BLaER1 treated with 17β-estradiol and CSF1 and Interleukin-3, amounts not matched to agents 10 nM and 100 nM (cell line): ENCODE results near the gene ERC2.

ENCODE experiments used
- H3K27ac ChIP-seq, 11 experiments: shearing (Covaris generic); formaldehyde crosslinking; 2 replicates each; pipeline ENCODE4 v1.8.1; 2022
- H3K27me3 ChIP-seq, 11 experiments: shearing (Covaris generic); formaldehyde crosslinking; 2 replicates each; pipeline ENCODE4 v1.8.1; 2022
- H3K36me3 ChIP-seq, 11 experiments: shearing (Covaris generic); formaldehyde crosslinking; 2 replicates each; pipeline ENCODE4 v1.8.1; 2022
- H3K4me1 ChIP-seq, 10 experiments: shearing (Covaris generic); formaldehyde crosslinking; 2 replicates each; pipeline ENCODE4 v1.8.1; 2022
- H3K4me2 ChIP-seq, 11 experiments: shearing (Covaris generic); formaldehyde crosslinking; 2 replicates each; pipeline ENCODE4 v1.8.1; 2022
- H3K4me3 ChIP-seq, 10 experiments: shearing (Covaris generic); formaldehyde crosslinking; 2 replicates each; pipeline ENCODE4 v1.8.1; 2022
- H3K9ac ChIP-seq, 11 experiments: shearing (Covaris generic); formaldehyde crosslinking; 2 replicates each; pipeline ENCODE4 v1.8.1; 2022
- H3K9me3 ChIP-seq, 11 experiments: shearing (Covaris generic); formaldehyde crosslinking; replicated peaks in 1 of 11; 2 replicates each; pipeline ENCODE4 v1.8.1; 2022
- H4K20me1 ChIP-seq, 11 experiments: shearing (Covaris generic); formaldehyde crosslinking; 2 replicates each; pipeline ENCODE4 v1.8.1; 2022
- Cebpa-rat ChIP-seq, 11 experiments: shearing (Covaris generic); IDR thresholded peaks; 2 replicates each; pipeline ENCODE4 v1.8.1; 2022

The ERC2 gene

GRCh38 chr3:55501905-55502304 lies 966.4 kb downstream of the ERC2 start:
- Histone ChIP-seq H3K9me3 (no peaks in the 10 kb centered on the region), H3K27me3 (no peaks in the 10 kb centered on the region), H4K20me1 (no peaks in the 10 kb centered on the region), H3K4me3 (no peak overlapping the region), H3K9ac (no peak overlapping the region), H3K4me2 (no peak overlapping the region), H3K4me1 (no peaks in the 10 kb centered on the region), H3K27ac (no peak overlapping the region), H3K36me3 (no peaks in the 10 kb centered on the region)
- TF ChIP-seq Cebpa-rat (IDR thresholded peaks at IDR 0.05): no peak

- TF ChIP-seq Cebpa-rat (IDR thresholded peaks at IDR 0.05): no peak
- Histone ChIP-seq H3K27me3 (no peaks in the 10 kb centered on the region), H3K4me1 (no peaks in the 10 kb centered on the region), H3K9ac (no peak overlapping the region), H3K9me3 (no peaks in the 10 kb centered on the region), H3K27ac (no peak overlapping the region), H3K4me2 (no peak overlapping the region), H4K20me1 (no peaks in the 10 kb centered on the region), H3K36me3 (no peaks in the 10 kb centered on the region), H3K4me3 (no peak overlapping the region)
These were observed 967.5 kb downstream of the ERC2 start for GRCh38 chr3:55500555-55501330.

DNA sequence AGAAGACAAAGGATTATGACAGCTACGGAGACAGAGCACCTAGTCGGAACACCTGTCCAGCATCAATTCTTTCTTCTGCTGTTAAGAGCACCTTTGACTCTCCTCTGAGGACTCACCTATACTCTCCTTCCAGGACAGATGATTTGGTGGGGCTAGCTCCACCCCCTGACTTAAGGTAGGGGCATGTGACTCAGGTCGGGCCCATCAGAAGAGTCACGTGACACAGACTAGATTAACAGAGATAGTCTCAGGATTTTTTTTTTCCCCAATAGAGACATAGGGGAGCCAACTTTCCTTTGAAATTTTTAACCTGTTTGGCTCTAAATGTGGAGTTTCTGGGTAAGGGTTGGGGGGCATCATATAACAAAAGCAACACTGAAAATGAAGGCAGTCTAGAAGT lies 969.7 kb downstream of the ERC2 start:
- Histone ChIP-seq H3K4me1 (no peaks in the 10 kb centered on the region), H3K27me3 (no peaks in the 10 kb centered on the region), H3K4me2 (no peak overlapping the region), H3K27ac (no peak overlapping the region), H4K20me1 (no peaks in the 10 kb centered on the region), H3K36me3 (no peaks in the 10 kb centered on the region), H3K9ac (no peak overlapping the region), H3K9me3 (no peaks in the 10 kb centered on the region), H3K4me3 (no peak overlapping the region)
- no peak for TF ChIP-seq Cebpa-rat (IDR thresholded peaks at IDR 0.05)

- H3K4me3 ChIP-seq: no peak overlapping the region
- H4K20me1 ChIP-seq: no peaks in the 10 kb centered on the region
- TF ChIP-seq Cebpa-rat (IDR thresholded peaks at IDR 0.05): no peak
These were observed 971.0 kb downstream of the ERC2 start for GRCh38 chr3:55497250-55497649.

DNA sequence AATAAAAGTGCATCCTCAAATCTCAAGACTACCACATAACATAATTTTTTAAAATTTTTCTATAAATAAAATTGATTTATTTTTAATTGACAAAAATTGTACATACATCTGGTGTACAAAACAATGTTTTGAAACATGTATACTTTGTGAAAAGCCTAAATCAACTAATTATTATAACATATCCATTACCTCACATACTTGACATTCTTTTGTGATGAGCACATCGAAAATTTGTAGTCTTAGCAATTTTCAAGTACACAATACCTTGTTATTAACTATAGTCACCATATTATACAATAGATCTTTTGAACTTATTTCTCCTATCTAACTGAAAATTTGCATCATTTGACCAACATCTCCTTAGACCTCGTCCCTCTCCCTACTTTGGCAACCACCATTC lies 973.3 kb downstream of the ERC2 start:
- no peaks in the 10 kb centered on the region for H4K20me1 ChIP-seq
- no peak overlapping the region for H3K4me3 ChIP-seq
- H3K9ac ChIP-seq: no peak overlapping the region
- no peaks in the 10 kb centered on the region for H3K36me3 ChIP-seq
- no peak overlapping the region for H3K4me2 ChIP-seq
- H3K27ac ChIP-seq: no peak overlapping the region
- TF ChIP-seq Cebpa-rat (IDR thresholded peaks at IDR 0.05): no peak
- H3K4me1 ChIP-seq: no peaks in the 10 kb centered on the region
- no peaks in the 10 kb centered on the region for H3K9me3 ChIP-seq
- peaks cover under 1 to 14% (median 6%) of the 10 kb centered on the region in 11 experiments; a peak in 20 of 22 replicates for H3K27me3 ChIP-seq

More at GRCh38 chr3:55497250-55497649, 971.0 kb downstream of the ERC2 start:
- H3K27ac ChIP-seq: no peak overlapping the region
- H3K4me1 ChIP-seq: no peaks in the 10 kb centered on the region
- H3K9me3 ChIP-seq: no peaks in the 10 kb centered on the region
- H3K4me2 ChIP-seq: no peak overlapping the region
- no peaks in the 10 kb centered on the region for H3K36me3 ChIP-seq
- no peaks in the 10 kb centered on the region for H3K27me3 ChIP-seq
- H3K9ac ChIP-seq: no peak overlapping the region

GRCh38 chr3:55492976-55493375 lies 975.3 kb downstream of the ERC2 start:
- H3K9me3 ChIP-seq: peaks cover under 1 to 9% (median under 1%) of the 10 kb centered on the region in 11 experiments; a peak in 16 of 22 replicates
- no peak for TF ChIP-seq Cebpa-rat (IDR thresholded peaks at IDR 0.05)
- no peaks in the 10 kb centered on the region for H3K4me1 ChIP-seq
- H3K36me3 ChIP-seq: no peaks in the 10 kb centered on the region
- peaks cover 21 to 34% (median 26%) of the 10 kb centered on the region in 11 experiments for H3K27me3 ChIP-seq
- H3K9ac ChIP-seq: no peak overlapping the region
- no peak overlapping the region for H3K4me3 ChIP-seq
- H3K4me2 ChIP-seq: no peak overlapping the region
- H3K27ac ChIP-seq: no peak overlapping the region
- no peaks in the 10 kb centered on the region for H4K20me1 ChIP-seq

- H3K4me2 ChIP-seq: no peak overlapping the region
These were observed 976.9 kb downstream of the ERC2 start for GRCh38 chr3:55491296-55491816.

GRCh38 chr3:55490276-55490913 lies 977.9 kb downstream of the ERC2 start:
- no peak overlapping the region for H3K27ac ChIP-seq
- no peak for TF ChIP-seq Cebpa-rat (IDR thresholded peaks at IDR 0.05)

More at GRCh38 chr3:55491296-55491816, 976.9 kb downstream of the ERC2 start:
- Histone ChIP-seq H4K20me1 (peaks cover 0 to 14% (median 2%) of the 10 kb centered on the region in 11 experiments; a peak in 5 of 22 replicates), H3K36me3 (no peaks in the 10 kb centered on the region), H3K4me3 (no peak overlapping the region), H3K27me3 (peaks cover 37 to 50% (median 43%) of the 10 kb centered on the region in 11 experiments), H3K27ac (no peak overlapping the region), H3K9me3 (peaks cover 11 to 24% (median 16%) of the 10 kb centered on the region in 11 experiments; a peak in 19 of 22 replicates), H3K9ac (no peak overlapping the region), H3K4me1 (peaks cover 0 to 13% (median 8%) of the 10 kb centered on the region in 10 experiments; a peak in 10 of 20 replicates)
- TF ChIP-seq Cebpa-rat (IDR thresholded peaks at IDR 0.05): no peak

DNA sequence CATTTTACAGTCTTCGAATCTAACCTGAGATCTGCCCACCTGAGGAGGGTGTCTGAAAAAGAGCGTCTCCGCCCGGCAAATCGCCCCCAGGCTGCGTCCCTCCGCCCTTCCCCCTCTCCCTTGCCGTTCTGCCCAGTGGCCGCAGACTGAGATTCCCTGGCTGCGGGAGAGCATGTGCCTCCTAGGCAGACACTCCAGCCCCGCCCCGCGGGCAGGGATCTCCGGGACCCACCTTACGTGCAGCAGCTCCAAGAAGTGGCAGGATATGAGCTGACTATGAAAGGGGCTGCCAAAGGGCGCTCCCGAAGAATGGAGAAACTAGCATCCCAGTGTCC lies 978.5 kb downstream of the ERC2 start:
- no peak for TF ChIP-seq Cebpa-rat (IDR thresholded peaks at IDR 0.05)
- Histone ChIP-seq H3K9ac (no peak overlapping the region), H4K20me1 (peaks cover 0 to 19% (median 8%) of the 10 kb centered on the region in 11 experiments; a peak in 9 of 22 replicates), H3K27ac (no peak overlapping the region), H3K27me3 (peaks cover 52 to 66% (median 59%) of the 10 kb centered on the region in 11 experiments), H3K9me3 (peaks cover 11 to 24% (median 16%) of the 10 kb centered on the region in 11 experiments; a peak in 19 of 22 replicates), H3K4me1 (peaks cover 0 to 17% (median 11%) of the 10 kb centered on the region in 10 experiments; a peak in 10 of 20 replicates), H3K4me2 (no peak overlapping the region), H3K36me3 (no peaks in the 10 kb centered on the region), H3K4me3 (no peak overlapping the region)

More at GRCh38 chr3:55490276-55490913, 977.9 kb downstream of the ERC2 start:
- Histone ChIP-seq H4K20me1 (peaks cover 0 to 19% (median 8%) of the 10 kb centered on the region in 11 experiments; a peak in 9 of 22 replicates), H3K9ac (no peak overlapping the region), H3K4me1 (peaks cover 0 to 17% (median 11%) of the 10 kb centered on the region in 10 experiments; a peak in 10 of 20 replicates), H3K9me3 (peaks cover 11 to 24% (median 16%) of the 10 kb centered on the region in 11 experiments; a peak in 19 of 22 replicates), H3K27me3 (peaks cover 46 to 60% (median 52%) of the 10 kb centered on the region in 11 experiments), H3K36me3 (no peaks in the 10 kb centered on the region), H3K4me3 (no peak overlapping the region), H3K4me2 (no peak overlapping the region)
